Measurements from ENCODE around the gene TBC1D25.

DNA sequence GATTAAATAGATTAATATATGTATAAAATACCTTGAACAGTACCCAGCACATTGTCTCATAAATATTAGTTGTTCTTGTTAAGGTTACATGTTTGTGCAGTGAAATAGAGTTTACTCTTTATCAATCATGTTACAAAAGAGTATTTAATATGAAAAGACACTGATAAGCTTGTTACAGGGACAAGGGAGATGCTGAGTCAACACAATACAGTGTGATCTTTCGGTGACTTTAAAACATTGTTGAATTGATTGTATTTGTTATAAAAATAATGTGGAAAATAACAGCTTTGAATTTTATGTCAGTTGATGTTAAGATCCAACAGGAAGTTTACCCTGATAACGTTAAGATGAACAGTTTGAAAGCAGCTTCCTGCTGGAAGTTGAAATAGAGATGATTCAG is 56.4 kb downstream of the TBC1D25 start:
- TF ChIP-seq, protein P1, sequence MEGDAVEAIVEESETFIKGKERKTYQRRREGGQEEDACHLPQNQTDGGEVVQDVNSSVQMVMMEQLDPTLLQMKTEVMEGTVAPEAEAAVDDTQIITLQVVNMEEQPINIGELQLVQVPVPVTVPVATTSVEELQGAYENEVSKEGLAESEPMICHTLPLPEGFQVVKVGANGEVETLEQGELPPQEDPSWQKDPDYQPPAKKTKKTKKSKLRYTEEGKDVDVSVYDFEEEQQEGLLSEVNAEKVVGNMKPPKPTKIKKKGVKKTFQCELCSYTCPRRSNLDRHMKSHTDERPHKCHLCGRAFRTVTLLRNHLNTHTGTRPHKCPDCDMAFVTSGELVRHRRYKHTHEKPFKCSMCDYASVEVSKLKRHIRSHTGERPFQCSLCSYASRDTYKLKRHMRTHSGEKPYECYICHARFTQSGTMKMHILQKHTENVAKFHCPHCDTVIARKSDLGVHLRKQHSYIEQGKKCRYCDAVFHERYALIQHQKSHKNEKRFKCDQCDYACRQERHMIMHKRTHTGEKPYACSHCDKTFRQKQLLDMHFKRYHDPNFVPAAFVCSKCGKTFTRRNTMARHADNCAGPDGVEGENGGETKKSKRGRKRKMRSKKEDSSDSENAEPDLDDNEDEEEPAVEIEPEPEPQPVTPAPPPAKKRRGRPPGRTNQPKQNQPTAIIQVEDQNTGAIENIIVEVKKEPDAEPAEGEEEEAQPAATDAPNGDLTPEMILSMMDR (IDR thresholded peaks at IDR 0.05; ENCODE audit: low read length), result no peak
- no peak for TF ChIP-seq EZH2 (IDR thresholded peaks at IDR 0.05; ENCODE audit: borderline replicate concordance, low read length)
